ENCODE results near the gene TIMM8B. TPM values are rescaled to one million over a fixed set of nuclear protein-coding genes. Genes with fewer than 3 reads are reported as not detected.

Gene TIMM8B
- total and polyA plus RNA-seq, 2 of the 4 experiments (the other 2 are of a cell fraction): 35.5 to 103 TPM

- POLR2A ChIA-PET (ENCODE audit: unreplicated experiment): no interaction called here
Measured at GRCh38 chr11:112049777-112050176, 36.8 kb downstream of the TIMM8B start.

More at GRCh38 chr11:112049777-112050176, 36.8 kb downstream of the TIMM8B start:
- peaks cover 0 to 10% of the 10 kb centered on the region in 2 experiments; a peak in 2 of 4 replicates for H3K79me1 ChIP-seq (ENCODE audit: low read depth in 1 of 2, low read length in 2 of 2)
- H3K4me1 ChIP-seq (ENCODE audit: control insufficient read depth, insufficient read depth, low read length): peaks cover 5% of the 10 kb centered on the region; the same call in 1 of the 2 replicates
- CTCF ChIA-PET: no interaction called here
- H3K9ac ChIP-seq (ENCODE audit: low read depth, low read length): no peak overlapping the region
- no peak overlapping the region for H2BK15ac ChIP-seq (ENCODE audit: low read depth, low read length)
- in situ Hi-C loops (cut with MboI; ENCODE audit: low sequenced_read_pairs) (no loop called here), intact Hi-C loops (cut with micrococcal nuclease) (no loop called here), dilution Hi-C loops (cut with HindIII; ENCODE audit: low sequenced_read_pairs, unreplicated experiment) (no loop called here)
- H3K36me3 ChIP-seq (ENCODE audit: control insufficient read depth, insufficient read depth, low read length): peaks cover 22% of the 10 kb centered on the region
- H4K8ac ChIP-seq (ENCODE audit: low read depth in 2 of 2, low read length in 2 of 2): no peak overlapping the region
- H2BK120ac ChIP-seq (ENCODE audit: low read depth, low read length): no peak overlapping the region
- peaks cover 3% of the 10 kb centered on the region; the same call in 1 of the 2 replicates for H4K20me1 ChIP-seq (ENCODE audit: insufficient read depth, low read length)
- H3K4me3 ChIP-seq (ENCODE audit: insufficient read depth, low read depth, low read length): no peak overlapping the region
- H3K27ac ChIP-seq (ENCODE audit: insufficient read depth, low read length): no peak overlapping the region
- TF ChIP-seq MAFK (IDR thresholded peaks at IDR 0.05; ENCODE audit: low read depth, low read length) (no peak), RCOR1 (IDR thresholded peaks at IDR 0.05; ENCODE audit: insufficient replicate concordance, low read length) (no peak), USF2 (IDR thresholded peaks at IDR 0.05; ENCODE audit: low read depth, low read length) (no peak), POLR2A (IDR thresholded peaks at IDR 0.05; ENCODE audit: low read depth, low read length) (no peak), MAZ (IDR thresholded peaks at IDR 0.05; ENCODE audit: borderline replicate concordance, low read depth, low read length) (no peak), MXI1 (IDR thresholded peaks at IDR 0.05; ENCODE audit: borderline replicate concordance, low read depth, low read length) (no peak), RFX5 (IDR thresholded peaks at IDR 0.05; ENCODE audit: low read depth, low read length) (no peak), FOS (IDR thresholded peaks at IDR 0.05; ENCODE audit: low read depth, low read length) (no peak), NFE2L2 (IDR thresholded peaks at IDR 0.05; ENCODE audit: low read depth, low read length) (no peak), CEBPB (IDR thresholded peaks at IDR 0.05; ENCODE audit: low read depth, low read length) (no peak), BHLHE40 (IDR thresholded peaks at IDR 0.05; ENCODE audit: low read depth, low read length) (no peak)
- TF ChIP-seq, protein P1, sequence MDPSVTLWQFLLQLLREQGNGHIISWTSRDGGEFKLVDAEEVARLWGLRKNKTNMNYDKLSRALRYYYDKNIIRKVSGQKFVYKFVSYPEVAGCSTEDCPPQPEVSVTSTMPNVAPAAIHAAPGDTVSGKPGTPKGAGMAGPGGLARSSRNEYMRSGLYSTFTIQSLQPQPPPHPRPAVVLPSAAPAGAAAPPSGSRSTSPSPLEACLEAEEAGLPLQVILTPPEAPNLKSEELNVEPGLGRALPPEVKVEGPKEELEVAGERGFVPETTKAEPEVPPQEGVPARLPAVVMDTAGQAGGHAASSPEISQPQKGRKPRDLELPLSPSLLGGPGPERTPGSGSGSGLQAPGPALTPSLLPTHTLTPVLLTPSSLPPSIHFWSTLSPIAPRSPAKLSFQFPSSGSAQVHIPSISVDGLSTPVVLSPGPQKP (IDR thresholded peaks at IDR 0.05; ENCODE audit: borderline replicate concordance, low read depth, low read length): no peak
- no peaks in the 10 kb centered on the region for H3K9me3 ChIP-seq (ENCODE audit: control insufficient read depth, insufficient read depth, low read length)
- H2BK20ac ChIP-seq (ENCODE audit: low read depth, low read length): no peak overlapping the region
- no peak overlapping the region for H2AK9ac ChIP-seq (replicated peaks; ENCODE audit: low read depth, low read length, poor library complexity)
- H3K18ac ChIP-seq (ENCODE audit: low read depth, low read length): no peak overlapping the region
- WGBS, 2 experiments (ENCODE audit: extremely low coverage in 2 of 2, insufficient read length in 1 of 2): 50% methylated on average over 2 of the region's 2 CpGs; no CpG with 5 or more reads in 1 of the 2 experiments
- no peak overlapping the region for H3K23ac ChIP-seq (ENCODE audit: low read depth, low read length)
- H3K56ac ChIP-seq (ENCODE audit: extremely low read depth, insufficient read depth, low read length): no peak overlapping the region
- 0 out of 2 replicates have a peak, but pooled peaks cover 3% of the 10 kb centered on the region for H3K9me1 ChIP-seq (ENCODE audit: insufficient read depth, low read length)
- no peak for ATAC-seq (ENCODE audit: low read depth)
- no peak overlapping the region for H2AFZ ChIP-seq (replicated peaks; ENCODE audit: low read length, poor library complexity)
- H3K27me3 ChIP-seq (ENCODE audit: control insufficient read depth, insufficient read depth, low read length): no peaks in the 10 kb centered on the region
- H4K5ac ChIP-seq (ENCODE audit: low read depth, low read length): no peak overlapping the region
- H4K91ac ChIP-seq (ENCODE audit: insufficient read depth, low read depth, low read length): no peak overlapping the region
- BruUV-seq (replicated peaks): no TSS peak
- no peak overlapping the region for H3K14ac ChIP-seq (replicated peaks; ENCODE audit: low read depth, low read length)
- DNase-seq: no peak
- H3K4ac ChIP-seq (ENCODE audit: low read depth, low read length): no peak overlapping the region
- H2BK5ac ChIP-seq (ENCODE audit: low read depth, low read length, poor library complexity, severe bottlenecking): no peak overlapping the region
- no peak overlapping the region for H3K4me2 ChIP-seq (ENCODE audit: low read depth, low read length)
- no peak overlapping the region for H2AK5ac ChIP-seq (ENCODE audit: low read depth, low read length)

Data from IMR-90 (cell line).